RWPE1 (cell line): ENCODE results near the gene MXRA8.

Experiments used
- CTCF ChIA-PET: fragments of 350-600 bp; sonication (Branson Sonifier 250); formaldehyde crosslinking; extraction: SDS; loops from one replicate; lab custom pipeline; 2021; lab: Yijun Ruan, JAX
- POLR2A ChIA-PET: fragments of 400-600 bp; formaldehyde crosslinking; extraction: SDS; loops from one replicate; lab custom pipeline; 2020; ENCODE audit warnings: antibody characterized with exemption; ENCODE audit not compliant: low non-redundant PET; lab: Yijun Ruan, JAX
- DNase-seq: peaks from one replicate; pipeline ENCODE4 v3.0.0; 2012; ENCODE audit warnings: low spot score
- H3K27ac ChIP-seq: fragments of 450-650 bp; 2 replicates; pipeline ENCODE4 v1.5.1; 2017
- CTCF ChIP-seq: fragments of 450-650 bp; conservative IDR thresholded peaks from 2 replicates; pipeline ENCODE4 v1.5.1; 2017; ENCODE audit warnings: low read depth, mild to moderate bottlenecking

Gene MXRA8

GRCh38 chr1:1324084-1324523 lies 34.3 kb downstream of the MXRA8 start:
- ChIA-PET CTCF (interaction anchor here (0.6 kb wide), 1 partner anchor 11 kb away, joined by 3 read pairs; no protein-coding TSS in a partner anchor), POLR2A (no interaction called here)
- no peak for TF ChIP-seq CTCF
- H3K27ac ChIP-seq = peak overlapping the region; percentile 89
- no peak for DNase-seq

DNA sequence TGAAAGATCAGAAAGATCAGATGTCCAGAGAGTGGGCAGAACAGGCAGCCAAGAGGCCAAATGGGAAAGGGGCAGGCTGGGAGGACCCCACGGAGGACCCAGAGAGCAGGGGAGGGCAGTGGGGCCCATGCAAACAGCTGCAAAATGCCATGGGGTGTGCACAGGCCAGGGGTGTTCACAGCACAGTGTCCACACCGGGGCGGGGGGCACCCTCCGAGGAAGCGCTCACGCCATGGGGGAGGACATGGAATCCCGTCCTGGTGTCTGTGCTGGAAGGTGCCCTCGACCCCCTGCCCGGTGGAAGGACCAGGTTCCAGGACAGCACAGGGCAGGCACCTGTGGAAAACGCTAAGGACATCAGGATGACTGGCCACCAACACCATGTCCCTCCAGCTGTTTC lies 35.4 kb downstream of the MXRA8 start:
- ChIA-PET POLR2A (interaction anchor here (0.8 kb wide), 1 partner anchor 11 kb away, joined by 3 read pairs; no protein-coding TSS in a partner anchor), CTCF (no interaction called here)
- peak overlapping the region; percentile 47 for H3K27ac ChIP-seq
- no peak for DNase-seq
- TF ChIP-seq CTCF = no peak

DNA sequence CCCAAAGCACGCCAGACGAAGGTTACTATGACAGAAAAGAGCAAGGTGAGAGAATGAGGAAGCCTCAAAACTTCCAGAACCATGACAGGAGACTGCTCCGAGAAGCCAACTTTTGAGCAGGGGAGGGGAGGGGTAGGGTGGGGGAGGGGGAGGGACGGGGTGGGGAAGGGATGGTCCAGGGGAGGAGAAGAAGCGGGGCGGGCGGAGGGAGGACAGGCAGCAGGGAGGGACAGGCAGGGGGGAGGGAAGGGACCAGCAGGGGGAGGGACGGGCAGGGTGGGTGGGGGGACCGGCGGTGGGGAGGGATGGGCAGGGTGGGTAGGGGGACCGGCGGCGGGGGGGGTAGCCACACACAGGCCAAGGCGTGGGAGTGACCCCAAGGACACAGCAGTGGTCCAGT lies 35.9 kb downstream of the MXRA8 start:
- no peak for TF ChIP-seq CTCF
- H3K27ac ChIP-seq = peak overlapping the region; percentile 100
- ChIA-PET CTCF (no interaction called here), POLR2A (no interaction called here)
- DNase-seq = no peak

DNA sequence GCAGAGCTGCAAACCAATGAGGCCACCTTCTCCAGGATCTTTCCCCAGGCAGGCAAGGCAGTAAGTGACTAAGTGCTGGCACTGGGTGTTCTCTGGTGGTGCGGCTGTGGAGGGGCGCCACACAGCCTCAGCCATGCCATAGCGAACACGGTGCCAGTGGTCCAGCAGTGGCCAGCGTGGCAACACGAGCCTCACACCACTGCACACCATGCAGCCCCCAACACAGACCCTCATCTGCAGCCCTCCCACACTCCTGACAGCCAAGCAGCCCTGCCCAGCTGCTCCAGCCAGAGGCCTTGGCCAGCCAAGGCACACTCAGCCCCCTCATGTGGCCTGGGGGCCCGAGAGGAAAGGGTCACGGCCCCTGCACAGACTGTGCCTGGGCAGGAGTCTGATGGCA lies 36.9 kb downstream of the MXRA8 start:
- CTCF ChIA-PET = no interaction called here
- DNase-seq = no peak
- no peak for TF ChIP-seq CTCF
- POLR2A ChIA-PET = no interaction called here
- H3K27ac ChIP-seq = peak overlapping the region; percentile 100

DNA sequence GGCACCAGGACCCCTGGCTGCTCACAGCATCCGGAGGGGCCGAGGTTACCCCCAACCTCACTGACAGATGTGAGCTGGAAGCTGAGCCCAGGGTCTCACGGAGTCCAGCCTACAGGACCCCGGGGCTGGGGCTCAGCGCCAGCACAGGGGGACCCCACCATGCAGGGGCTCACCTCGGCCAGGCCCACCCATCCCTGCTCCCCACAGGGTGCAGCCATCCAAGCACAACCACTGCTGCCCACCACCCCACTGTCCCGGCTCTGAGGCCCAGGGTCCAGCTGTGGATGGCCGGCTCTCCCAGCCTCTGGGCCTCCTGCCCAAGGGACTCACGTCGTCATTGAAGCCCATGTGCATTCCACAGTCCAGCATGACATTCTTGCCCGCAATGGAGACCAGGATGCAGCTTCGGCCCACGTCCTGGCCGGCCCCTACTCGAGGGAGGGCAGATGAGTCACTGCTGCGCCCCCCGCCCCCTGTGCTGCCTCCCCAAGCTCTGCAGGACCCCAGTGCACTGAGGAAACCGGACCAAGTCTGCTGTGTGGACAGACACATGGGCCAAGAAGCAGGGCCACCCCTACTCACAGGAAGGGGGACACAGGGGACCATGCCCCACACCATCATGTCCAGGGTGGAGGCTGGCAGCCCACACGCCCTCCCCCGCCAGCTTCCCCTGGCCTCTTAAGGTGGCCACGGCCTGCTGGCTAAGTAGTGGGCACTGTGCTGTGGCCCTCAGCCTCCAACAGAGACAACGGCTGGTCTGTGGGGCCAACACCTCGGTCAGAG lies 37.5 kb downstream of the MXRA8 start:
- peak overlapping the region; percentile 100 for H3K27ac ChIP-seq
- DNase-seq = no peak
- ChIA-PET POLR2A (no interaction called here), CTCF (no interaction called here)
- no peak for TF ChIP-seq CTCF

DNA sequence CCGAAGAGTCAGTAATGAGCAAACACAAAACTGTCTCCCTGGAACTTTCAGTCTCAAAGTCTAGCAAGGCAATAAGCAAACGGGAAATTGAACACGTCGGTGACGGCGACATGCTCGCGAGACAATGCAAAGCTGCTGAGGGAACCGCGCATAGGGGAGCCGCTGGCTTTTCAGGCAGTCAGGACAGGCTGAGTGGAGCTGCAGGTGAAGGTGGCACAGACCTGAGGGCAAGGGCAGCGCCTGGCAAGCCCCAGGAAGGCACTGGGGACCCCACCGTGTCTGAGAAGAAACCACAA lies 38.8 kb downstream of the MXRA8 start:
- no peak for TF ChIP-seq CTCF
- CTCF ChIA-PET = no interaction called here
- POLR2A ChIA-PET = no interaction called here

More for the DNA sequence above, 38.8 kb downstream of the MXRA8 start:
- no peak for DNase-seq
- peak overlapping the region; percentile 100 for H3K27ac ChIP-seq
